ENCODE data around the gene NT5C2.

DNA sequence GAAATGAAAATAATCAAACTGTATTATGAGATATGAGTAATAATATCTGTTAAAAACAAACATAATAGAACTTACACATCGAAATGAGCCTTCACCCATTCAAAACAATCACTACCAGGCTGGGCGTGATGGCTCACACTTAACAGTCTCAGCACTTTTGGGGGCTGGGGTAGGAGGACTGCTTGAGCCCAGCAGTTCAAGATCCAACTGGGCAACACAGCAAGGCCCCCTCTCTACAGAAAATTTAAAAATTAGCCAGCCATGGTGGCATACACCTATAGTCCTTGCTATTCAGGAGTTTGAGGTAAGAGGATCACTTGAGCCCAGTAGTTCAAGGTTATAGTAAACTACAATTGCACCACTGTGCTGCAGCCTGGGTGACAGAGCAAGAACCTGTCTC is 75.8 kb downstream of the NT5C2 start:
- TF ChIP-seq, protein P1, sequence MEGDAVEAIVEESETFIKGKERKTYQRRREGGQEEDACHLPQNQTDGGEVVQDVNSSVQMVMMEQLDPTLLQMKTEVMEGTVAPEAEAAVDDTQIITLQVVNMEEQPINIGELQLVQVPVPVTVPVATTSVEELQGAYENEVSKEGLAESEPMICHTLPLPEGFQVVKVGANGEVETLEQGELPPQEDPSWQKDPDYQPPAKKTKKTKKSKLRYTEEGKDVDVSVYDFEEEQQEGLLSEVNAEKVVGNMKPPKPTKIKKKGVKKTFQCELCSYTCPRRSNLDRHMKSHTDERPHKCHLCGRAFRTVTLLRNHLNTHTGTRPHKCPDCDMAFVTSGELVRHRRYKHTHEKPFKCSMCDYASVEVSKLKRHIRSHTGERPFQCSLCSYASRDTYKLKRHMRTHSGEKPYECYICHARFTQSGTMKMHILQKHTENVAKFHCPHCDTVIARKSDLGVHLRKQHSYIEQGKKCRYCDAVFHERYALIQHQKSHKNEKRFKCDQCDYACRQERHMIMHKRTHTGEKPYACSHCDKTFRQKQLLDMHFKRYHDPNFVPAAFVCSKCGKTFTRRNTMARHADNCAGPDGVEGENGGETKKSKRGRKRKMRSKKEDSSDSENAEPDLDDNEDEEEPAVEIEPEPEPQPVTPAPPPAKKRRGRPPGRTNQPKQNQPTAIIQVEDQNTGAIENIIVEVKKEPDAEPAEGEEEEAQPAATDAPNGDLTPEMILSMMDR (IDR thresholded peaks at IDR 0.05), result no peak
- TF ChIP-seq GABPB1 (CRISPR knock-in tag; IDR thresholded peaks at IDR 0.05), result no peak
- no peak for TF ChIP-seq KAT7 (CRISPR knock-in tag; IDR thresholded peaks at IDR 0.05; ENCODE audit: borderline replicate concordance)
- TF ChIP-seq SMAD3 (CRISPR knock-in tag; IDR thresholded peaks at IDR 0.05; ENCODE audit: borderline replicate concordance), result no peak
- TF ChIP-seq, protein P2, sequence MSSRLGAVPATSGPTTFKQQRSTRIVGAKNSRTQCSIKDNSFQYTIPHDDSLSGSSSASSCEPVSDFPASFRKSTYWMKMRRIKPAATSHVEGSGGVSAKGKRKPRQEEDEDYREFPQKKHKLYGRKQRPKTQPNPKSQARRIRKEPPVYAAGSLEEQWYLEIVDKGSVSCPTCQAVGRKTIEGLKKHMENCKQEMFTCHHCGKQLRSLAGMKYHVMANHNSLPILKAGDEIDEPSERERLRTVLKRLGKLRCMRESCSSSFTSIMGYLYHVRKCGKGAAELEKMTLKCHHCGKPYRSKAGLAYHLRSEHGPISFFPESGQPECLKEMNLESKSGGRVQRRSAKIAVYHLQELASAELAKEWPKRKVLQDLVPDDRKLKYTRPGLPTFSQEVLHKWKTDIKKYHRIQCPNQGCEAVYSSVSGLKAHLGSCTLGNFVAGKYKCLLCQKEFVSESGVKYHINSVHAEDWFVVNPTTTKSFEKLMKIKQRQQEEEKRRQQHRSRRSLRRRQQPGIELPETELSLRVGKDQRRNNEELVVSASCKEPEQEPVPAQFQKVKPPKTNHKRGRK (CRISPR knock-in tag; IDR thresholded peaks at IDR 0.05; ENCODE audit: borderline replicate concordance), result no peak
- no peak for TF ChIP-seq JUN (CRISPR knock-in tag; IDR thresholded peaks at IDR 0.05)
- no peak for TF ChIP-seq TEAD1 (CRISPR knock-in tag; IDR thresholded peaks at IDR 0.05)
- no peak for TF ChIP-seq SMAD4 (CRISPR knock-in tag; IDR thresholded peaks at IDR 0.05)
